ENCODE measurements around the gene OR2B6. TPM values are rescaled to one million over a fixed set of nuclear protein-coding genes. Genes with fewer than 3 reads are reported as not detected.

OR2B6 gene
- total and polyA plus RNA-seq, 2 of the 8 experiments (the other 6 are each of a cell fraction or from before 2014, with no cell fraction given) = 0.26 TPM; not detected in 1

- no peak overlapping the region for H2AFZ ChIP-seq (ENCODE audit: low read length)
- no peaks in the 10 kb centered on the region for H4K20me1 ChIP-seq (replicated peaks in 1 of 2; ENCODE audit: control insufficient read depth in 1 of 2, insufficient read depth in 2 of 2, low read length in 2 of 2)
- H2BK15ac ChIP-seq (ENCODE audit: low read length) = no peak overlapping the region
- no peak overlapping the region for H2BK20ac ChIP-seq (ENCODE audit: low read length)
- no peak overlapping the region for H3K27ac ChIP-seq (ENCODE audit: low read depth, low read length)
- no peaks in the 10 kb centered on the region; the same call in 1 of the 2 replicates for H3K79me1 ChIP-seq (ENCODE audit: low read depth, low read length)
- H2BK5ac ChIP-seq (ENCODE audit: low read depth, low read length) = no peak overlapping the region; the same call in 1 of the 2 replicates
- H3K79me2 ChIP-seq (ENCODE audit: control insufficient read depth in 1 of 2, insufficient read depth in 2 of 2, low read length in 2 of 2) = no peaks in the 10 kb centered on the region
- no peak overlapping the region for H2AK5ac ChIP-seq (ENCODE audit: low read depth, low read length)
- H4K5ac ChIP-seq (ENCODE audit: insufficient read length, low read depth, low read length) = no peak overlapping the region
- no peak overlapping the region for H3K9ac ChIP-seq (replicated peaks in 1 of 4; ENCODE audit: extremely low read depth in 1 of 4, low read depth in 3 of 4, low read length in 3 of 4)
- ChIA-PET CTCF (ENCODE audit: partially characterized antibody) (no interaction called here), POLR2A (ENCODE audit: partially characterized antibody) (no interaction called here)
- H4K91ac ChIP-seq (replicated peaks; ENCODE audit: insufficient read length, low read length) = peak overlapping the region; percentile 13
- H3K4me3 ChIP-seq (ENCODE audit: extremely low read depth in 1 of 4, insufficient read depth in 2 of 4, low read depth in 3 of 4, low read length in 4 of 4) = no peak overlapping the region
- H3K4me2 ChIP-seq (ENCODE audit: insufficient read depth in 1 of 2, low read depth in 2 of 2, low read length in 2 of 2) = no peak overlapping the region
- H3K23me2 ChIP-seq (ENCODE audit: low read depth, low read length) = 0 out of 2 replicates have a peak, but pooled peaks cover 2% of the 10 kb centered on the region
- H3K36me3 ChIP-seq (ENCODE audit: control insufficient read depth in 2 of 4, insufficient read depth in 4 of 4, low read length in 3 of 4) = no peaks in the 10 kb centered on the region
- no peak overlapping the region for H3K14ac ChIP-seq (ENCODE audit: insufficient read length)
- no peak overlapping the region for H3K4ac ChIP-seq (replicated peaks; ENCODE audit: insufficient read length, low read depth, low read length)
- DNase-seq (ENCODE audit: low read depth in 1 of 2, low spot score in 2 of 2) (no peak), FAIRE-seq (no peak)
- no peak overlapping the region for H3K18ac ChIP-seq (ENCODE audit: extremely low read depth, low read length)
- 94% methylated on average over 5 of the region's 5 CpGs; no CpG with 5 or more reads in 1 of the 2 experiments for WGBS, 2 experiments (ENCODE audit: extremely low coverage in 1 of 2, insufficient coverage in 1 of 2, insufficient read length in 1 of 2, insufficient replicate concordance in 2 of 2, low coverage in 1 of 2, low lambda C conversion rate in 2 of 2, missing lambda C conversion rate in 1 of 2)
- H3K27me3 ChIP-seq (replicated peaks in 1 of 4; ENCODE audit: control insufficient read depth in 3 of 4, extremely low read depth in 1 of 4, insufficient read depth in 3 of 4, low read length in 3 of 4) = no peaks in the 10 kb centered on the region
- no peak overlapping the region for H2BK120ac ChIP-seq (replicated peaks; ENCODE audit: low read depth, low read length)
- no peak overlapping the region; the same call in none of the 2 replicates for H4K8ac ChIP-seq (ENCODE audit: extremely low read depth, insufficient read depth, low read length)
- H3K9me3 ChIP-seq (ENCODE audit: insufficient read depth in 2 of 2, low read depth in 1 of 2, low read length in 1 of 2) = no peaks in the 10 kb centered on the region
- 0 out of 2 replicates have a peak overlapping the region, but pooled peaks have one; percentile 6 for H2BK12ac ChIP-seq (ENCODE audit: low read depth, low read length)
- no peak overlapping the region for H3K56ac ChIP-seq (replicated peaks; ENCODE audit: insufficient read length, low read depth, low read length)
- H3K23ac ChIP-seq (ENCODE audit: insufficient read length) = no peak overlapping the region
- H3K4me1 ChIP-seq (replicated peaks in 1 of 4; ENCODE audit: control insufficient read depth in 3 of 4, insufficient read depth in 4 of 4, low read length in 3 of 4) = peaks cover 7 to 29% (median 18%) of the 10 kb centered on the region in 4 experiments
- no peak for TF ChIP-seq CREB1 (IDR thresholded peaks at IDR 0.05)
- no peak for TF ChIP-seq TEAD4 (IDR thresholded peaks at IDR 0.05; ENCODE audit: low read depth, low read length)
- no peak for TF ChIP-seq ATF2 (IDR thresholded peaks at IDR 0.05; ENCODE audit: low read length)
- TF ChIP-seq EP300 (IDR thresholded peaks at IDR 0.05; ENCODE audit: borderline replicate concordance in 1 of 2, low read depth in 2 of 2, low read length in 2 of 2) = no peak
- TF ChIP-seq CEBPB (IDR thresholded peaks at IDR 0.05; ENCODE audit: low read depth, low read length) = no peak
- TF ChIP-seq TAF7 (optimal IDR thresholded peaks at IDR 0.05; ENCODE audit: borderline replicate concordance, low read depth, low read length) = no peak
- no peak for TF ChIP-seq NRF1 (IDR thresholded peaks at IDR 0.05; ENCODE audit: low read depth, low read length)
- no peak for TF ChIP-seq E2F6 (IDR thresholded peaks at IDR 0.05)
- no peak for TF ChIP-seq SUZ12 (IDR thresholded peaks at IDR 0.05; ENCODE audit: low read length)
- no peak for TF ChIP-seq CTBP2 (IDR thresholded peaks at IDR 0.05; ENCODE audit: borderline replicate concordance, insufficient read depth, insufficient read length, low read length)
- TF ChIP-seq POLR2A (IDR thresholded peaks at IDR 0.05; ENCODE audit: control extremely low read depth in 1 of 2, low read depth in 2 of 2, low read length in 2 of 2) = no peak
- TF ChIP-seq SAP30 (IDR thresholded peaks at IDR 0.05; ENCODE audit: insufficient read depth, insufficient replicate concordance, low read length) = no peak
Measured at GRCh38 chr6:28003059-28003458, 46.0 kb downstream of the OR2B6 start.
